Colonic mucosa (tissue), 4 donors: ENCODE results near the gene PPP1R18. TPM values are rescaled to one million over a fixed set of nuclear protein-coding genes. Genes with fewer than 3 reads are reported as not detected.
"Not testable (repeated sequence)": the region's sequence is repeated elsewhere in the genome, so short reads cannot be mapped to it uniquely, and the experiment has no call there.

Experiments used
- DNase-seq: peaks from one replicate; pipeline ENCODE4 v3.0.0-alpha.2; 2020
- H3K27ac ChIP-seq: fragments of 200-600 bp; one replicate; pipeline ENCODE4 v1.8.0; 2021
- H3K27me3 ChIP-seq: fragments of 200-600 bp; one replicate; pipeline ENCODE4 v1.8.0; 2021
- H3K36me3 ChIP-seq: fragments of 200-600 bp; one replicate; pipeline ENCODE4 v1.8.0; 2021
- H3K4me1 ChIP-seq: fragments of 200-600 bp; one replicate; pipeline ENCODE4 v1.8.0; 2021; ENCODE audit warnings: mild to moderate bottlenecking
- H3K4me3 ChIP-seq: fragments of 200-600 bp; one replicate; pipeline ENCODE4 v1.8.0; 2021
- H3K9ac ChIP-seq, 2 donors: one replicate each; pipeline ENCODE4 v1.7.0; 2013; ENCODE audit warnings: control low read depth in 2 of 2, low read depth in 2 of 2, low read length in 2 of 2
- H3K9me3 ChIP-seq: fragments of 200-600 bp; one replicate; pipeline ENCODE4 v1.8.0; 2021
- intact Hi-C: fragments of 100-400 bp; cut with DNase I; formaldehyde crosslinking; loops from one replicate; pipeline ENCODE4 v1.14.1; 2022
- total RNA-seq, 2 donors: library from RNA; stranded (reverse); fragmentation: NEBNext Ultra II Directional in 1 of 2; extraction: Animal tissue kit (Norgen Biotek cat#: 25700) in 1 of 2; gene quantifications; one replicate each; pipeline ENCODE4 v1.2.1, GENCODE V29; 2021
- TF ChIP-seq, protein P1 (sequence below): fragments of 200-600 bp; IDR thresholded peaks from one replicate; pipeline ENCODE4 v1.8.0; 2022; ENCODE audit warnings: antibody characterized with exemption, mild to moderate bottlenecking
- donor health status: healthy.
- donor health status: DM: no; HTN: no; CAD: no.
- donor health status: DM: no; HTN: no; CAD: no.

Gene PPP1R18
- total RNA-seq, 2 donors from 2014 or later: 8.3 to 22.8 TPM

DNA sequence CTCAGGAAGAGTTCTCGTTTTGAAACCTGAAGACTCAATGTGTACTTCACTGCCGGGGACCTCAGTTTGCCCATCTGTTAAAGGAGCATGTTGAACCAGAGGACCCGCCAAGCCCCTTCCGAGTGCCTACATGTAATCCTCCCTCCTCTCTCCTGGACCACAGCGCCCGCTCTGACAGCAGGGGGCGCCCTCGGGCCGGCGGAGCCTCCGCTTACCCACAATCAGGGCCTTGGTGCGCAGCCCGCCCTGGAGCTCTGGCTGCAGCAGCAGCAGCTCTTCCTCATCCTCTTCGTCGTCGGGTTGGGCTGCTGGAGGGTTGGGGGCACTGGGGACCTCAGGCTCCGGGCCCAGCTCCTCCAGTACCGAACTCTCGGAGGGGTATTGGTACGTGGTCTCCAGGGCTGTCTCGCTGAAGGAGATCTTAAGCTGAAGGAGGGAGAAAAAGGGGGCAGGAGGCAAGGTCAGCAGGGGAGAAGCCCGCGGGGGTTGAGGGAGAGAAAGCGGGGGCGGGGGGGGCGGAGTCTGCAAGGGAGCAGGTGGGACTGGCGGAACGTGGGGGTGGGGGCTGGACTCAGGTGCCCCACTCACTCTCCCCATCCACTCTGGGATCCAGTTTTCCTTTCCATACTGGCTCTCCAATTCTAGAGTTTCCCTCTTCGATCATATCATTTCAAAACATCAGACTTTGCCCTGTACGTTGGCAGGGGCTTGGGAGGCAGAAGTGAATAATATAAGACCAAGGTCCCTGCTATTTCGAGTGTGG is 7.3 kb downstream of the PPP1R18 start:
- H3K4me3 ChIP-seq: peak overlapping the region; percentile 53
- H3K36me3 ChIP-seq: peaks cover 6% of the 10 kb centered on the region
- peak; percentile 91 for DNase-seq
- intact Hi-C loops: loop anchor here (1.0 to 2.0 kb wide), 2 partner anchors 43 to 52 kb away; no protein-coding TSS in a partner anchor
- peak overlapping the region; percentile 84 for H3K27ac ChIP-seq
- H3K9ac ChIP-seq: peak overlapping the region; percentile 3 to 48
- H3K4me1 ChIP-seq: peaks cover 4% of the 10 kb centered on the region
- TF ChIP-seq, protein P1, sequence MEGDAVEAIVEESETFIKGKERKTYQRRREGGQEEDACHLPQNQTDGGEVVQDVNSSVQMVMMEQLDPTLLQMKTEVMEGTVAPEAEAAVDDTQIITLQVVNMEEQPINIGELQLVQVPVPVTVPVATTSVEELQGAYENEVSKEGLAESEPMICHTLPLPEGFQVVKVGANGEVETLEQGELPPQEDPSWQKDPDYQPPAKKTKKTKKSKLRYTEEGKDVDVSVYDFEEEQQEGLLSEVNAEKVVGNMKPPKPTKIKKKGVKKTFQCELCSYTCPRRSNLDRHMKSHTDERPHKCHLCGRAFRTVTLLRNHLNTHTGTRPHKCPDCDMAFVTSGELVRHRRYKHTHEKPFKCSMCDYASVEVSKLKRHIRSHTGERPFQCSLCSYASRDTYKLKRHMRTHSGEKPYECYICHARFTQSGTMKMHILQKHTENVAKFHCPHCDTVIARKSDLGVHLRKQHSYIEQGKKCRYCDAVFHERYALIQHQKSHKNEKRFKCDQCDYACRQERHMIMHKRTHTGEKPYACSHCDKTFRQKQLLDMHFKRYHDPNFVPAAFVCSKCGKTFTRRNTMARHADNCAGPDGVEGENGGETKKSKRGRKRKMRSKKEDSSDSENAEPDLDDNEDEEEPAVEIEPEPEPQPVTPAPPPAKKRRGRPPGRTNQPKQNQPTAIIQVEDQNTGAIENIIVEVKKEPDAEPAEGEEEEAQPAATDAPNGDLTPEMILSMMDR: peak; percentile 85
- no peaks in the 10 kb centered on the region for H3K27me3 ChIP-seq
- H3K9me3 ChIP-seq: no peaks in the 10 kb centered on the region

DNA sequence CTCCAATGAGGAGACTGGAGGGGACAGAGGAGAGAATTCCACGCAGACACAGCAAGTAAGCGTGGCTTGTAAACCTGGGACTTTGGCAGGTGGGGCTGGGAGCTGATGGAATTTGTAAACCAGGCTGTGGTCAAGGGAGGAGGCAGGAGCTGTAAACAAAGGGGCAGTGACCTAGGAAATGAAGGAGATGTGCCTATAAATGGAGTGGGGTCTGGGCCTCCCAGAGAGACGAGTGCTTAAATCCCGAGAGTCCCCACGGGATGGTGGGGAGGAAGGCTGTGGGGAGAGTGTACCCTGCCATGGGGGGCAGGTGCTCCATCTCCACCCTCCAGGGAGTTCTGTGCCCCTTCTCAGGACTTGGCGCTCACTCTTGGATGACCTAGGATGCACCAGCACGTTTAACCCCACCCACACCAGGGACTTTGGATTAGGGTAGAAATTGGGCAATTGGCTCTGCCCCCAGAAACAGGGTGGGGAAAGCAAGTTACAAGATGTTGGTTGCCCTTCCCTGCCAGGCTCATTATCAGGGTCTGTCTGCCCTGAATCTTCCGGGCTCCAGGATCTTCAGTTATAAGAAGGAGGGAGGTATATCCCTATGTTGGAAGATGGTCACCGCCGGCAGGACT is 9.7 kb downstream of the PPP1R18 start:
- Histone ChIP-seq H3K27me3 (no peaks in the 10 kb centered on the region), H3K36me3 (peaks cover 6% of the 10 kb centered on the region), H3K9ac (no peak overlapping the region), H3K4me3 (no peak overlapping the region), H3K4me1 (peaks cover 5% of the 10 kb centered on the region), H3K27ac (no peak overlapping the region), H3K9me3 (no peaks in the 10 kb centered on the region)
- TF ChIP-seq, protein P1: no peak
- DNase-seq: no peak
- intact Hi-C loops: no loop called here

DNA sequence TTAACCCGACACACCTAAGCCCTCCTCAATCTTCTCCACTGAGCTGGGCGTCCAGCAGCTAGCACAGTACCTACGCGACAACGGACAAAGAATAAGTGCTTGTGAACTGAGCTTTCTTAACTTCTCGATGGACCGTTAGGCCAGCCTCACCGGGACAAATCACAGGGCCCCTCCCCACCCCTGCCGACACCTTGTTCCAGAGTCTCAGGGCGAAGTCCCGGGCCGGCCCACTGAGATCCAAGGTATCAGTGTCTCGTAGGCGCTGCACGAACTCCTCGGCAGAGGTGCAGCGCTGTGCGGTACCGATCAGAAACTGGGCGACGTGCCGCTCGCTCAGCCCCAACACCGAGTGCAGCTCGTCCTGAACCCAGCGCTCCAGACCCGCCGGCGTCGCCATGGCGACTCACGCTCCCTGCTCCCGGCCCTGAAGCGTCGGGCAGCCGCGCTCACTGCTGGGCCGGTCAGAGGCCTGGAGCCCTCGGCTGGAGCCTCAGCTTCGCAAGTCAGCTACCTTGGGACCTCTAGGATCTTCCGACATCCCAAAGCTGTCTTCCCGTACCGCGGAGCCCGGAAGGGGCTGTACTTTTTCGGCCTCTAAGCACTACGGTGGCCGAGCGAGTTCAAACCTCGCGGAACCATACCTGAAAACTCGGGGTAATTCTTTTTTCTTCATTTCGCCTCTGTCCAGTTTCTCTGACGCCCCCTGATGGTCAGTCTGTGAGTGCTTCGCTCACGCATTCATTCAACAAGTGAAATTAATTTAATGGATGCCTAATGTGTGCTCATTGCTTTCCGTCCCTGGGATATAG is 13.8 kb downstream of the PPP1R18 start, which contains the start of gene DHX16:
DHX16 (minus strand) TSS at position 562 of the 809 bp plus-strand sequence; CDS start at position 397, 165 bp downstream.
- peak; percentile 98 for DNase-seq
- H3K9me3 ChIP-seq: no peaks in the 10 kb centered on the region
- peaks cover 9% of the 10 kb centered on the region for H3K4me1 ChIP-seq
- peaks cover 11% of the 10 kb centered on the region for H3K36me3 ChIP-seq
- peak within 1 kb of the TSS; percentile 75 for H3K27ac ChIP-seq
- intact Hi-C loops: loop anchor here (2.0 to 5.0 kb wide), 2 partner anchors 46 to 190 kb away; partner anchors contain the start of gene ATAT1
- no peaks in the 10 kb centered on the region for H3K27me3 ChIP-seq
- TF ChIP-seq, protein P1: peak; percentile 83
- peak within 1 kb of the TSS; percentile 85 to 96 for H3K9ac ChIP-seq
- H3K4me3 ChIP-seq: peak within 1 kb of the TSS; percentile 96

GRCh38 chr6:30670760-30671527 is 15.5 kb downstream of the PPP1R18 start:
- intact Hi-C loops: loop anchor here (5.0 kb wide), 1 partner anchor 189 kb away; no protein-coding TSS in a partner anchor
- no peak overlapping the region for H3K4me3 ChIP-seq
- no peak overlapping the region for H3K9ac ChIP-seq
- TF ChIP-seq, protein P1: no peak
- H3K9me3 ChIP-seq: no peaks in the 10 kb centered on the region
- peaks cover 9% of the 10 kb centered on the region for H3K4me1 ChIP-seq
- no peak overlapping the region for H3K27ac ChIP-seq
- H3K27me3 ChIP-seq: no peaks in the 10 kb centered on the region
- peaks cover 4% of the 10 kb centered on the region for H3K36me3 ChIP-seq
- DNase-seq: no peak

DNA sequence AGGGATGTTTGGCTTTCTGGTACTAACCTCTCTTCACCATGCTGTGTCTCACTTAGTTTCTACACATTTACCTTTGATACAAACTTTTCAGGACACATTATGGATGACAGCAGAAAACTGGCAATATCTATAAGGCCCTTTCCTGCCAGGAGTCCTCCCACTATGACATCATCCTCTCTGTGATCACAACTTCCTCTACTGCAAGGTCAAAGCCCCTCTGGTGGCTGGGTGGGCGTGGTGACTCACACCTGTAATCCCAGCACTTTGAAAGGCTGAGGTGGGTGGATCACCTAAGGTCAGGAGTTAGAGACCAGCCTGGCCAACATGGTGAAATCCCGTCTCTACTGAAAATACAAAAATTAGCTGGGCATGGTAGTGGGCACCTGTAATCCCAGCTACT is 20.1 kb downstream of the PPP1R18 start:
- H3K27ac ChIP-seq, DNase-seq, intact Hi-C loops, H3K4me3 ChIP-seq, H3K9ac ChIP-seq, H3K27me3 ChIP-seq, H3K9me3 ChIP-seq, H3K4me1 ChIP-seq: not testable (repeated sequence)
- H3K36me3 ChIP-seq: peaks cover 23% of the 10 kb centered on the region
